Fibroblast of peridontal ligament (primary cell): Measurements from ENCODE around the gene SYCE1.
A peak's percentile ranks its signal among the peaks of the same experiment; 100 is the strongest.
"Not testable (repeated sequence)": the region's sequence is repeated elsewhere in the genome, so short reads cannot be mapped to it uniquely, and the experiment has no call there.

ENCODE experiments used
- DNase-seq: peaks from one replicate; pipeline ENCODE4 v3.0.0-alpha.2; 2010; ENCODE audit errors: extremely low read depth

Gene SYCE1, protein sequence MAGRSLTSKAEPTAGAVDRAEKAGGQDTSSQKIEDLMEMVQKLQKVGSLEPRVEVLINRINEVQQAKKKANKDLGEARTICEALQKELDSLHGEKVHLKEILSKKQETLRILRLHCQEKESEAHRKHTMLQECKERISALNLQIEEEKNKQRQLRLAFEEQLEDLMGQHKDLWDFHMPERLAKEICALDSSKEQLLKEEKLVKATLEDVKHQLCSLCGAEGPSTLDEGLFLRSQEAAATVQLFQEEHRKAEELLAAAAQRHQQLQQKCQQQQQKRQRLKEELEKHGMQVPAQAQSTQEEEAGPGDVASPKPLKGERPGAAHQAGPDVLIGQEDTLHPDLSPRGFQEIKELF

DNA sequence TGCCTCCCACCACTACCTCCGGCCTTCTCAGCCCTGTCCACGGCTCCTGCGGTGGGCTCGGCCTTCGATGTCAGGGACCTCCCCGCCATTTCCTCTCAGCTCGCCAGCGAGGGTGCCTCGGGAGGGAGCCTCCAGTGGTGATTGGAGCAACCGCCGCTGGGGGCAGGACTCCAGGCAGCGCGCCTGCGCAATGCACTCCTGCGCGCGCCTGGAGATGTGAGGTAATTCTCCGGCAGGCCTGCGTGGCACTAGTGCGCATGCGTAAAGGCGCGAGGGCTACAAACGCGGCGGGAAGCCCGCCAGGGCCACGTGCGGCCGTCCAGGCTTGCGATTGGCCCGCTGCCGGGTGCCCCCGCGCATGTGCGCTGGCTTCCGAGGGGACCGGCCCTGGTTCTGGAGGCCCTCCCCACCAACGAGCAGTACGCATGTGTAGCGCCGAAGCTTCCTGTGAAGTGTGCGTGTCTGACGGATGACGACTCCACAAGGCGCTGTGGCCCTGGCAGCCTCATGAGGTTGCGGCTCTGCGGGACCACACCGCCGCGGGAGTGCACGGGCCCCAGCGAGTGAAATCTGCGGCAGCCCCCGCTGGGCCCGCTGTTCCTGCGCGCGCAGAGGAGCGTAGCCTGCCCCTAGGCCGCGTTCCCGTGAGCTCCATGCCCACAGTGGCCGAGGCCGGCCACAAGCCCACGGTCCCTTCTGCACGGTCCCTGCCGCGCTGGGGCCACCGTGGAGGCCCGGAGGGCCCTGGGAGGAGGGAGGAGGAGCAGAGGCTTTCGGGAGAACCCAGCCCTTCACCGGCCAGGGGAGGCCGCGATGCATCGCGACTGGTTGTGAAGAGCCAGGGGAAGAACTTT, at the start of gene SYCE1:
Gene SYCE1 (minus strand): TSS at position 143 of the 854 bp plus-strand sequence. CDS start 54 bp downstream, at position 89.
- no peak for DNase-seq

GRCh38 chr10:133614830-133615580, 49.6 kb upstream of the SYCE1 start:
- no peak for DNase-seq

DNA sequence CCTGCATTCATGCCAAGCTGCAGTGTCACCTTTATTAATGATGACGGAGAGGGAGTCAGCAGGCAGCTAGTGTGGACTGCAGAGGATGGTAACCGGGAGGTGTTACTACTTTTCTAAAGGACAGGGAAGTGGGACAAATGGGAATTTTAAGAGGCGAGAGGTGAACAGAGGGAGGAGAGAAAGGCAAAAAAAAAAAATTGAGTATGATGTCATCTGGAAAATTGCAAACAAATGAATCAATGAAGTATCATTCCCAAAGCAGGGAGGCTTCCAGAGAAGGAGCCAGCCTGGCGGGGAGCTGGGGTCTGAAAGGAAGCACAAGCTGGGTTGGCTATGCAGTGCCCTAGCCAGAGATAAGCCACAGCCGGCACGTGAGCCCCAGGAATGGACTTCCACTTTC, 48.3 kb upstream of the SYCE1 start:
- DNase-seq, result no peak

GRCh38 chr10:133611079-133611478, 45.7 kb upstream of the SYCE1 start:
- no peak for DNase-seq

- DNase-seq, result peak; percentile 43
Observed at GRCh38 chr10:133608855-133609254, 43.5 kb upstream of the SYCE1 start.

GRCh38 chr10:133603434-133603833, 38.1 kb upstream of the SYCE1 start:
- not testable (repeated sequence) for DNase-seq

DNA sequence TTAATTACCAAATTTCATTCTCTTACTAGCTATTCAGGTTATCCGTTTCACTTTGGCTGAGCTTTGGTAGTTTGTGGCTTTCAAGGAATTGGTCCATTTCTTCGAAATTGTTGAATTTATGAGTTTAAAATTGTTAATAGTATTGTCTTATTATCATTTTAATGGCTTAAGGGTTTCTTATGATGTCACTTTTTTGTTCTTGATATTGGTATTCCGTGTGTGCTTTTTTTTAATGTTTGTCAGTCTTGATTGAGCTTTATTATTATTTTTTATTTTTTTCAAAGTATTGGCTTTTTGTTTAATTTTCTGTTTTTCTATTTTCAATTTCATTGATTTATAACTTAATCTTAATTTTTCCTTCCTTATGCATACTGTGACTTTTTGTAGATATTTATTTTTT, 35.3 kb upstream of the SYCE1 start:
- DNase-seq, result no peak

- not testable (repeated sequence) for DNase-seq
Observed at GRCh38 chr10:133599869-133600268, 34.5 kb upstream of the SYCE1 start.

DNA sequence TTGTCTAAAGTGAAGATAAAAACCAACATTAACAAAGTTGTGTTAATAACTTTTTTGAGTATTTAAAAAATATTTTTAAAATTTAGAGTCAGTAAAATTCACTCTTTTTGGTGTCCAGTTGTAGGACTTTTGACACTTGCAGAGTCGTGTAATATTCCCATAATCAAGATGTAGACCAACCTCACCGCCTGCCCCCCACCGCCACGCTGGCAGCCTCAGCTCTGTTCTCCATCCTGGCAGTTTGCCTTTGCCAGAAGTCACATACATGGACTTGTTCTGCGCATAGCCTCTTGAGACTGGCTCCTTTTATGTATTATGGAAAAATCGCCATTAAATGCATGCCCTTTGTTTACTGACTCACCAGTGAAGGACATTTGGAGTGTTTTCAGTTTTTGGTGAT, 27.3 kb upstream of the SYCE1 start:
- no peak for DNase-seq

DNA sequence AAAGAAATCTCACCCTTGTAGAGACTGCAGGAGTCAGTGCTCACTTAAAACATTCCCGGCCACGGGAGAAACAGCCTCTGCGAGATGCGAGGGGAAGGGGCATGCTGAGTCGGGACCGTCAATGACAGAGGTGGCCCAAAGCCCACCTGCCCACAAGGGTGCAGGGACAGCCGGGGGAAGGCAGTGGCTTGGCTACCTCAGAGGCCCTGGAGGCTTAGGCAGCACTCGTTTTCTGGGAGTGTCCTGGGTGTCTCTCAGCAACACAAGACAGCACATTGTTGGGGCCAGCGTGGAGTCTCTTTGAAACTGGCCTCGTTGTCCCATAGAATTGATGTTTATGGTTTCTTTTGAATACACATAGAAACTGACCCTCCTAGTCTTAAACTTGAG, 25.6 kb upstream of the SYCE1 start:
- no peak for DNase-seq

DNA sequence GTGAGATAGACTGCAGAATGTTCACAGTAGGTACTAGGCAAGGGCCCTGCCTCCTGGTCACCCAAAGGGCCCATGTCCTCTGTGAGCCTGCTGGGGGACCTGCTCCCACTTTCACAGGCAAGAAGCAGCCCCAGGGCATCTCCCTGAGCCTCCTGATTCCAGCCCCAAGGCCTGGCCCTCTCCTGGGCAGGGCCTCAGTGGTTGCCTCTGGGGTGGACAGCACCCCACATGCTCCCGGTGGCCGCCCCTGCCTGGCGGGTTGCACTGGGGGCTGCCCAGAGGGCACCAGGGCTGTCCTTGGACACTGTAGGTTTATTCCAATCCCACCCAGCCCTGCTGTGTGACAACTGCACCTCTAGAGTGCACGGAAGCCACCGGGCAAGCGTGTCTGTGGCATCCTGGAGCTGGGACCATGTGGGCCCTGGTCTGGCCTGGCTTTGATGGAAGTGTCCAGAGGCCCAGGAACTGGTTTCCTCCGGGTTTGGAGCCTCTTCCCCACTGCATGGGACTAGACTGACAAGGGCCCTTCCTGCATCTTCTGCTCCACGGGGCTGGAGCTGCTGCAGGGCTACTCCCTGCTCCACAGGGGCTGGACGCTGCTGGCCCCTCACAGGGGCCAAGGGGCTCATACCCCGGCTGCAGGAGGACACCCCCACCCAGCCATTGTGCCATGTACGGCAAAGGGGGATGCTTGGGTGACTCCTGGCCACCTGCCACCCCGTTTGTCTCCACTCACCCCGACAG, 25.0 kb upstream of the SYCE1 start:
- no peak for DNase-seq

GRCh38 chr10:133577037-133577436, 11.7 kb upstream of the SYCE1 start:
- not testable (repeated sequence) for DNase-seq

DNA sequence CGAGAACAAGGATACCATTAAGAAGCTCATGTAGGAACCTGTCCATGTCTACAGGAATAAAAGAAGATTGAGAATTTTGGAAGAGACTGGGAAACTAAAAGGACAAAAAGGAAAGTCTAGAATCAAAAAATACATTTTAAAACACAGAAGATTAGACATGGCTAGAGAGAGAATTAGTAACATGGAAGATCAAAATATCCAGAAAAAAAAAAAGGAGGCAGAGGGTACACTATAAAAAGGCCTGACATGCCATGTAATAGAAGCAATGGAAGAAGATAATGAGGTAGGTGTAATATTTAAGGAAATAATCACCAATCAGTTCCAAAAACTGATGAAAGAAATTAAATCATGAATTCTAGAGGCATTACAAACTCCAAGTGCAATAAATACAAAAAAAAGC, 8.1 kb upstream of the SYCE1 start:
- peak; percentile 7 for DNase-seq

DNA sequence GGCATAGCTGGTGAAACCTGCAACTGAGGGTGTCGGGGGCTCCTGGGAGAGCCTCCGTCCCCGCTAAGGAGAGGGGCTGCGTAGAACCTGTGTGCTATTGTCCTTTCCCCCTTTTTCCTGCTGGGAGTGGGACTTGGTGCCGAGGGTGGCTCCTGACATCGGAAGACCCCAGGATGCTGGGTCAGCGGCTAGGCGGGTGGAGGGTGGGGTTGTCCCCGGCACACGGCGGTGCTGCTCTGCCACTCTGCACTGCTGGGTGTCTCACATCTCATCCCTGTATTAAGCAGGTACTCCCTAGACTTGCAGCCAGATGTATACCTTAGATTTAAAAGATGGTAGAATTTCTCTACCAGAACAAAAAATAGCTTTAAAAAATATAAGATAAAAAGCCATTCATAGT, 6.7 kb upstream of the SYCE1 start:
- not testable (repeated sequence) for DNase-seq

GRCh38 chr10:133569801-133570200, 4.4 kb upstream of the SYCE1 start:
- not testable (repeated sequence) for DNase-seq

DNA sequence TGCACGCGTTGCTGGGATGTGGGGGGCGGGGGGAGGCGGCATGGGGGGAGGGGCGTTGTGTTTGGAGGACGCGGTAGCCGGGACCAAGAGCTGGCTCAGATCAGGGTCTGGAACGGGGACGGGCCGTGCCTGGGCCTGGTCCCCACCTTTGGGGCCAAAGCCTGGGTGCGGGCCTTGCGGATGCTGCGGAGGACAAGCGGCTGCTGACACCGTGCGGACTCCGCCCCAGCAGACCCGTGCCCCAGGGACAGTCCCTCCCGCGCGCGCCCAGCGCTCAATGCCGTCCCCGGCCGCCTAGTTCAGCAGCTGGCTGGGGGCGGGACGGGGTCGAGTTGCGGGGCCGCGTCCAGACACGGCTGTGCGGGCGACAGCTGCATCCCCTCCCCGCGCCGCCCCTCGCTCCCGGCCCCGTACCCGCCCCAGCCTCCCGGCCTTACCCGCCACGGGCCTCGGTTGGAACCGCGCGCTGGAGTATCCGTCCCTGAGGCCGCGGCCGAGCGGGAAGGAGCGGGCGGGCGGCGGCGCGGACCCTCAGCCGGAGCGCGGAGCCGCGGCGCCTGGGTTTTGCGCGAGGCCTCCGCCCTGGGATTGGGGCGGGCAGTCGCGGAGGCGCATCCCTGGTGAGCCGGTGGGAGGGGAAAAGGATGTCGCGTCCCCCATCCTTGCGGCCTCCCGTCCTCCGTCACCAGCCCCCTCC, 3.6 kb upstream of the SYCE1 start:
- not testable (repeated sequence) for DNase-seq

GRCh38 chr10:133568287-133568614, 2.9 kb upstream of the SYCE1 start:
- DNase-seq, result no peak

DNA sequence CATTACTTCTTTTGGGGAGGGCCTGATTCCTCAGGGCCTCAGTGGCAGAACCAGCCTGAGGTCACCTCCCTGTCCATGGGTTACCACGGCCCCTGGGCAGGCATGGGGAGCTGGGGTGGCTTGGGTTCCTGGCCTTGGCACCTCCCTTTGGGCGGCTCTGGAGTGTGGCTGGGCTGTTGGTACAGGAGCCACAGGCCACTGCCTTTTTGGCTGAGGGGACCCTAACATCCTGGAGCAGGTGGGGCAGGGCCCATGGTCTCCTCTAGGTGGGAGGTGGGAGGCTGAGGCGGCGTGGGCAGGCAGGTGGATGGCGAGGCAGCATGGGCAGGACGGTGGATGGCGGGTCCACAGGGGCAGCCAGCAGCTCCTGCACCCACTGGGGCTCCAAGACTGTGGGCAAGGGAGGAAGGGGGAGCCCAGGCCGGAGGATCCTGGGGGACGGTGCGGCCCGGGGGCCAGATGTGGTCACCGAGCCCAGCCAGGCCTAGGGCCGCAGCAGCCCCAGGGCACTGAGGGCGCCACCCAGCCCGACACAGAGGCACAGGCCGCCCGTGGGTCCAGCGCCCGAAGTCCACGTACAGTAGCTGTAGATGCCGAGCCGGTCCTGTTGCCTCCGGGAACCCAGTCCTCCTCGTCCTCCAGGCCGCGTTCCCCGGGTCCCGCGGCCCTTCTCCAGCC, 2.4 kb upstream of the SYCE1 start:
- no peak for DNase-seq

- DNase-seq, result no peak
Observed at GRCh38 chr10:133567119-133567518, 1.7 kb upstream of the SYCE1 start.

GRCh38 chr10:133564816-133565215, 567 bp downstream of the SYCE1 start:
- DNase-seq, result no peak
